Psoas muscle (tissue), 8 donors: ENCODE results near the gene CWC22. TPM values are rescaled to one million over a fixed set of nuclear protein-coding genes. Genes with fewer than 3 reads are reported as not detected.
"Not testable (repeated sequence)": the region's sequence is repeated elsewhere in the genome, so short reads cannot be mapped to it uniquely, and the experiment has no call there.

Experiments used
- ATAC-seq, 4 donors: fragments of 200-7000 bp; cut with Tn5 transposase; one replicate each; pipeline ENCODE4 v1.9.1; 2020; ENCODE audit warnings: moderate library complexity in 3 of 4, mild to moderate bottlenecking in 2 of 4
- DNase-seq, 2 donors: peaks; one replicate each; pipeline ENCODE4 v3.0.0-alpha.2; 2020
- H3K27ac ChIP-seq: fragments of 200-600 bp; one replicate; pipeline ENCODE4 v1.8.0; 2022
- H3K27me3 ChIP-seq, 3 donors: fragments of 200-600 bp in 1 of 3; one replicate each; pipeline versions ENCODE4 v1.6.1 to v1.8.0; 2013 to 2022; ENCODE audit warnings: low read length in 2 of 3, mild to moderate bottlenecking in 2 of 3, moderate library complexity in 1 of 3; ENCODE audit not compliant: insufficient read depth in 3 of 3
- H3K36me3 ChIP-seq, 2 donors: fragments of 200-600 bp in 1 of 2; one replicate each; pipeline versions ENCODE4 v1.6.1 to v1.8.0; 2013 to 2022; ENCODE audit warnings: low read depth in 1 of 2, mild to moderate bottlenecking in 1 of 2, moderate library complexity in 1 of 2; ENCODE audit not compliant: insufficient read depth in 1 of 2
- H3K4me1 ChIP-seq: fragments of 200-600 bp; one replicate; pipeline ENCODE4 v1.8.0; 2022
- H3K4me3 ChIP-seq: fragments of 200-600 bp; one replicate; pipeline ENCODE4 v1.8.0; 2022; ENCODE audit warnings: mild to moderate bottlenecking
- H3K9me3 ChIP-seq: fragments of 200-600 bp; one replicate; pipeline ENCODE4 v1.8.0; 2022
- CTCF ChIP-seq: fragments of 200-600 bp; IDR thresholded peaks from one replicate; pipeline ENCODE4 v1.8.0; 2022; ENCODE audit warnings: antibody characterized with exemption
- WGBS, 3 donors: extraction: QIAGEN DNeasy Blood & Tissue Kit; methylation state at CpG; one replicate each; pipeline versions ENCODE4 v1.1.6 to v1.1.7; 2013; 5-methylcytosine and 5-hydroxymethylcytosine counted together
- intact Hi-C, 2 donors: fragments of 100-400 bp; cut with DNase I; formaldehyde crosslinking; loops; one replicate each; pipeline versions ENCODE4 v1.11.0 to v1.14.2; 2022
- polyA plus RNA-seq, 3 donors: library from polyadenylated mRNA; stranded (reverse); fragments of 200-250 nt; gene quantifications; one replicate each; pipeline ENCODE4 v1.2.3, GENCODE V29; 2013
- total RNA-seq, 4 donors: library from RNA; stranded (reverse); fragmentation: NEBNext Ultra II Directional in 2 of 4; extraction: Animal tissue kit (Norgen Biotek cat#: 25700) in 2 of 4; gene quantifications; one replicate each; pipeline versions ENCODE4 v1.2.1 to v1.2.4, GENCODE V29; 2021 to 2023
- donor health status: healthy with polysubstance abuse.
- donor health status: DM: no; HTN: no; CAD: no; lungs with moderate emphysema.
- donor health status: Bipolar disorder and iron deficiency.
- donor health status: healthy.
- donor health status: DM: yes; HTN: yes; CAD: no.
- donor health status: DM: no; HTN: no; CAD: no.
- donor health status: DM: no; HTN: no; CAD: no.
- donor health status: DM: yes; HTN: yes; CAD: no.

Gene CWC22
- total and polyA plus RNA-seq, 7 donors: 10.2 to 21.7 (median 17.2) TPM

- intact Hi-C loops: no loop called here
- H3K27me3 ChIP-seq: no peaks in the 10 kb centered on the region
- no peak for TF ChIP-seq CTCF
- H3K4me1 ChIP-seq: no peaks in the 10 kb centered on the region
- H3K36me3 ChIP-seq: peaks cover 0 to 77% of the 10 kb centered on the region in 2 donors
- no peak overlapping the region for H3K27ac ChIP-seq
- 93 to 99% (median 95%) methylated on average over 4 of the region's 4 CpGs for WGBS, 3 donors
- no peaks in the 10 kb centered on the region for H3K9me3 ChIP-seq
- DNase-seq (no peak), ATAC-seq (no peak)
- H3K4me3 ChIP-seq: no peak overlapping the region
Measured at GRCh38 chr2:179963626-179964025, 43.5 kb downstream of the CWC22 start.

- H3K4me3 ChIP-seq, H3K27me3 ChIP-seq, H3K27ac ChIP-seq, DNase-seq, ATAC-seq, intact Hi-C loops, H3K9me3 ChIP-seq, H3K4me1 ChIP-seq: not testable (repeated sequence)
- H3K36me3 ChIP-seq: peaks cover 0 to 65% of the 10 kb centered on the region in 2 donors
- WGBS, 3 donors: 98 to 99% (median 99%) methylated on average over 4 of the region's 4 CpGs
Measured at GRCh38 chr2:179958251-179958650, 48.8 kb downstream of the CWC22 start.

DNA sequence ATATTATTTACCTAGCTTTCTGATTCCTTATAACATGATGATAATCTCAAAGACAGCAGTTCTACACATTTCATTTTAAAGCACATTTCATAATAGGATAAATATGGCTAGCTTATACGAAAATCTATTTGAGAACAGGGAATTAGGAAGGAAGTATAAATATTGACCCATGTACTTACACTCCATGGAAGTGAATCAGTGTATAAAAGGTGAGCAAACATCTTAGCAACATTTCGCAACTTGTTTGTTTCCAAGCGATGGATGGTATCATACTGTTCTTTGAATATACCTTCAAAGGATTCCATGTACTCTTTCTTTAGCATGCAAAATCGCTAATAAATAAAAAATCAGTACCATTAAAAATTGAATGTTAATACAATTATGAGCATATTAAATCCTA lies 53.1 kb downstream of the CWC22 start:
- DNase-seq (no peak), ATAC-seq (no peak)
- TF ChIP-seq CTCF: no peak
- Histone ChIP-seq H3K27ac (no peak overlapping the region), H3K27me3 (no peaks in the 10 kb centered on the region), H3K9me3 (no peaks in the 10 kb centered on the region), H3K36me3 (peaks cover 3 to 82% of the 10 kb centered on the region in 2 donors), H3K4me1 (no peaks in the 10 kb centered on the region), H3K4me3 (no peak overlapping the region)
- intact Hi-C loops: no loop called here
- WGBS, 3 donors: 93 to 97% (median 94%) methylated on average over 4 of the region's 4 CpGs

DNA sequence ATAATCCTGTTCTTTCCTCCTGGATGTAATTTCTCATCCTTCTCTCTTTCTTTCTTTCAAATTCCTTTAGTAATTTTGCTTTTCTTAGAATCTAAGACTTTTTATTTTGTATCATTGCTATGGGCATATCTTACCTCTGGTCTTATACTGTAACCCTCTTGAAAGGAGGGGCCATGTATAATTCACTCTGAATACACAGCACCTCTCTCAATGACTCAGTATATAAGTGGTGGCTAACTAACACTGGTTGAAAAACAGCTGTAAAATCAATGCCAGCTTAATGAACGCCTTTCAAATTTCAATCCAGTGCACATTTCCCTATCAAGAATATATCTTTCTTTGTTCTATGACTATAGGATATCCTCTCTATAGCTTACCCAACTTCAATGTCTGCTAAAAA lies 53.7 kb downstream of the CWC22 start:
- Histone ChIP-seq H3K27ac (no peak overlapping the region), H3K4me1 (no peaks in the 10 kb centered on the region), H3K4me3 (no peak overlapping the region), H3K9me3 (no peaks in the 10 kb centered on the region), H3K36me3 (peaks cover 3 to 83% of the 10 kb centered on the region in 2 donors), H3K27me3 (no peaks in the 10 kb centered on the region)
- DNase-seq: no peak
- TF ChIP-seq CTCF: no peak
- intact Hi-C loops: no loop called here
- 82 to 97% (median 92%) methylated on average over 1 of the region's 1 CpG for WGBS, 3 donors
- ATAC-seq: no peak

DNA sequence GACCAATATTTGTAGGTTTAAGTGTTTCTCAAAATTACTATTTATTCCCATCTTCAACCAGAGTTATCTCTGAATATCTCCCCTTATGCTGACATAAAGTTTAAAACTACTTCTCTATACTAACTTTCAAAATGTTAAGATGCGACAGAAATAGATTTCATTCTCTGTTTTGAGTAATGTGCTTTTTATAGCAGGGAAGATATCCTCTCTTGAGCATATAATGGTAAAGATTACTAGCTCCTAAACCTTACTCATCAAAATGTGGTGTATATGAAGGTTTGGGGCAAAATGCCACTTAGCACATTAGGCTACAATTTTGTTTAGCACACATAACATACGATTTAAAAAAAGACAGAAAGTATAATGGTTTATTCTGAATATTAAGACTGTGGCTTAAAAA lies 54.4 kb downstream of the CWC22 start:
- intact Hi-C loops: no loop called here
- H3K27ac ChIP-seq: no peak overlapping the region
- WGBS, 3 donors: 80 to 88% (median 88%) methylated on average over 2 of the region's 2 CpGs
- no peaks in the 10 kb centered on the region for H3K9me3 ChIP-seq
- DNase-seq (no peak), ATAC-seq (no peak)
- H3K4me3 ChIP-seq: no peak overlapping the region
- peaks cover 3 to 83% of the 10 kb centered on the region in 2 donors for H3K36me3 ChIP-seq
- TF ChIP-seq CTCF: no peak
- H3K4me1 ChIP-seq: no peaks in the 10 kb centered on the region
- H3K27me3 ChIP-seq: no peaks in the 10 kb centered on the region
